Panc1 (cell line): ENCODE data around the gene EFNA5. TPM values are rescaled to one million over a fixed set of nuclear protein-coding genes. Genes with fewer than 3 reads are reported as not detected.

ENCODE experiments used
- ATAC-seq: fragments of 200-7000 bp; cut with Tn5 transposase; 2 replicates; pipeline ENCODE4 v1.9.1; 2020; ENCODE audit warnings: mild to moderate bottlenecking, moderate library complexity
- BruUV-seq: library from RNA; stranded (reverse); fragments of 400-500 nt; replicated peaks from 2 replicates; lab custom pipeline; 2021; lab: Mats Ljungman, UMichigan
- CTCF ChIA-PET: fragments of 300-600 bp; sonication (Branson Sonifier 250); formaldehyde crosslinking; loops from one replicate; lab custom pipeline; 2022; ENCODE audit warnings: antibody characterized with exemption; lab: Charles Lee
- POLR2A ChIA-PET: fragments of 300-600 bp; sonication (Branson Sonifier 250); formaldehyde crosslinking; loops from one replicate; lab custom pipeline; 2022; ENCODE audit warnings: antibody characterized with exemption; lab: Charles Lee
- DNase-seq: peaks from one replicate; pipeline ENCODE4 v3.0.0-alpha.2; 2010; ENCODE audit warnings: low read depth, low spot score
- H3K27ac ChIP-seq: 2 replicates; pipeline ENCODE4 v1.5.1; 2011; ENCODE audit warnings: mild to moderate bottlenecking, low read length, inconsistent platforms
- H3K27me3 ChIP-seq: fragments of 200-500 bp; sonication (Bioruptor generic); 2 replicates; pipeline ENCODE4 v1.6.0; 2014; ENCODE audit warnings: low read length, inconsistent platforms; ENCODE audit not compliant: control insufficient read depth, insufficient read depth
- H3K36me3 ChIP-seq: fragments of 200-500 bp; sonication (Bioruptor generic); 2 replicates; pipeline ENCODE4 v1.5.1; 2014; ENCODE audit warnings: inconsistent platforms, mild to moderate bottlenecking, low read length, moderate library complexity; ENCODE audit not compliant: control insufficient read depth, insufficient read depth
- H3K4me1 ChIP-seq: 2 replicates; pipeline ENCODE4 v1.5.1; 2011; ENCODE audit warnings: inconsistent platforms, mild to moderate bottlenecking, low read length, moderate library complexity; ENCODE audit not compliant: control insufficient read depth, insufficient read depth
- H3K4me3 ChIP-seq, 2 experiments: 2 replicates each; pipeline ENCODE4 v1.5.1; 2011 to 2012; ENCODE audit warnings: low read depth in 2 of 2, low read length in 2 of 2, mild to moderate bottlenecking in 2 of 2, inconsistent platforms in 1 of 2, moderate library complexity in 1 of 2
- H3K9me3 ChIP-seq: fragments of 200-500 bp; sonication (Bioruptor generic); 2 replicates; pipeline ENCODE4 v1.5.1; 2014; ENCODE audit warnings: low read depth, mild to moderate bottlenecking, inconsistent platforms, low read length, moderate library complexity; ENCODE audit not compliant: control insufficient read depth, insufficient read depth
- CTCF ChIP-seq: fragments of 450-650 bp; IDR thresholded peaks from 2 replicates; pipeline ENCODE4 v1.5.1; 2017; ENCODE audit warnings: mild to moderate bottlenecking
- POLR2AphosphoS5 ChIP-seq: IDR thresholded peaks from 2 replicates; pipeline ENCODE4 v1.6.1; 2012; ENCODE audit warnings: mild to moderate bottlenecking, low read depth, low read length, moderate library complexity
- REST ChIP-seq, 2 experiments: IDR thresholded peaks; 2 replicates each; pipeline ENCODE4 v1.6.1; 2011 to 2012; ENCODE audit warnings: low read depth in 2 of 2, control low read depth in 1 of 2, low read length in 1 of 2, mild to moderate bottlenecking in 1 of 2, moderate library complexity in 1 of 2; ENCODE audit not compliant: insufficient read depth in 1 of 2
- SIN3A ChIP-seq: IDR thresholded peaks from 2 replicates; pipeline ENCODE4 v1.6.1; 2012; ENCODE audit warnings: low read depth, mild to moderate bottlenecking, low read length, moderate library complexity, borderline replicate concordance; ENCODE audit not compliant: insufficient read depth
- TCF7L2 ChIP-seq: IDR thresholded peaks from 2 replicates; pipeline ENCODE4 v1.6.1; 2011; ENCODE audit warnings: mild to moderate bottlenecking, low read depth, low read length, inconsistent platforms
- in situ Hi-C: cut with HindIII; loops from 2 replicates; pipeline ENCODE4 v1.10.0; 2016; ENCODE audit warnings: low sequenced_read_pairs, low pct_unique_long_range_greater_than_20kb
- intact Hi-C: fragments of 100-400 bp; cut with micrococcal nuclease; formaldehyde crosslinking; loops from one replicate; pipeline ENCODE4 v1.10.0; 2022; ENCODE audit not compliant: unreplicated experiment
- total RNA-seq: library from RNA; stranded (reverse); gene quantifications from one replicate; pipeline ENCODE4 v1.2.1, GENCODE V29; 2021; ENCODE audit not compliant: unreplicated experiment

EFNA5 gene
- total RNA-seq, 1 experiment from 2014 or later = 30.5 TPM

GRCh38 chr5:107500840-107501239 lies 169.9 kb downstream of the EFNA5 start:
- no peaks in the 10 kb centered on the region for H3K36me3 ChIP-seq
- no peak for ATAC-seq
- ChIA-PET POLR2A (no interaction called here), CTCF (no interaction called here)
- DNase-seq = no peak
- peaks cover 10% of the 10 kb centered on the region; the same call in 1 of the 2 replicates for H3K4me1 ChIP-seq
- H3K9me3 ChIP-seq = no peaks in the 10 kb centered on the region
- H3K27me3 ChIP-seq = no peaks in the 10 kb centered on the region
- intact Hi-C loops (no loop called here), in situ Hi-C loops (no loop called here)
- TF ChIP-seq POLR2AphosphoS5 (no peak), REST (IDR thresholded peaks at IDR 0.05; ENCODE audit: insufficient read depth in 1 of 2, low read depth in 2 of 2, low read length in 1 of 2) (no peak), SIN3A (no peak), TCF7L2 (no peak), CTCF (no peak)
- no peak overlapping the region for H3K4me3 ChIP-seq
- no peak overlapping the region for H3K27ac ChIP-seq
- no TSS peak for BruUV-seq

GRCh38 chr5:107500347-107500746 lies 170.4 kb downstream of the EFNA5 start:
- H3K4me1 ChIP-seq = peaks cover 7% of the 10 kb centered on the region; the same call in 1 of the 2 replicates
- in situ Hi-C loops = no loop called here
- no peak for ATAC-seq

More at GRCh38 chr5:107500347-107500746, 170.4 kb downstream of the EFNA5 start:
- ChIA-PET CTCF (no interaction called here), POLR2A (no interaction called here)
- Histone ChIP-seq H3K27ac (no peak overlapping the region), H3K36me3 (no peaks in the 10 kb centered on the region), H3K4me3 (no peak overlapping the region), H3K9me3 (no peaks in the 10 kb centered on the region), H3K27me3 (no peaks in the 10 kb centered on the region)
- intact Hi-C loops = no loop called here
- DNase-seq = no peak
- TF ChIP-seq TCF7L2 = no peak
- no peak for TF ChIP-seq SIN3A
- TF ChIP-seq POLR2AphosphoS5 = no peak
- TF ChIP-seq CTCF = no peak
- TF ChIP-seq REST (IDR thresholded peaks at IDR 0.05; ENCODE audit: insufficient read depth in 1 of 2, low read depth in 2 of 2, low read length in 1 of 2) = no peak
- BruUV-seq = no TSS peak
